HCT116 (cell line): ENCODE results near the gene GLP2R. TPM values are rescaled to one million over a fixed set of nuclear protein-coding genes. Genes with fewer than 3 reads are reported as not detected.
A peak's percentile ranks its signal among the peaks of the same experiment; 100 is the strongest.

Experiments
- ATAC-seq: fragments of 200-7000 bp; cut with Tn5 transposase; 2 replicates; pipeline ENCODE4 v1.9.1; 2020; ENCODE audit warnings: mild to moderate bottlenecking, moderate library complexity
- BruUV-seq: library from RNA; stranded (reverse); fragments of 400-500 nt; replicated peaks from 2 replicates; lab custom pipeline; 2021; lab: Mats Ljungman, UMichigan
- CTCF ChIA-PET: fragments of 300-600 bp; sonication (Branson Sonifier 250); formaldehyde crosslinking; loops from one replicate; lab custom pipeline; 2021; ENCODE audit warnings: antibody characterized with exemption; lab: Charles Lee
- POLR2A ChIA-PET: fragments of 300-600, 350-600 bp; sonication (Branson Sonifier 250); formaldehyde crosslinking; loops from one replicate; lab custom pipeline; 2021; ENCODE audit warnings: antibody characterized with exemption; lab: Charles Lee
- RAD21 ChIA-PET, 2 experiments: fragments of 300-600 bp; sonication (Branson Sonifier 250); formaldehyde crosslinking; loops; one replicate each; lab custom pipeline; 2023; ENCODE audit warnings: low total read pairs in 2 of 2; ENCODE audit not compliant: uncharacterized antibody in 2 of 2, unreplicated experiment in 2 of 2, low non-redundant PET in 1 of 2; lab: Charles Lee
- DNase-seq: peaks from one replicate; pipeline ENCODE4 v3.0.0-alpha.2; 2010; ENCODE audit warnings: low read depth, low spot score
- H2AFZ ChIP-seq: fragments of 200-600 bp; shearing (Covaris generic), sonication (generic); 2 replicates; pipeline ENCODE4 v1.6.1; 2017; ENCODE audit warnings: low read depth, mixed run types, mixed read lengths, antibody characterized with exemption, low read length; ENCODE audit not compliant: poor library complexity, severe bottlenecking
- H3K27ac ChIP-seq: 2 replicates; pipeline ENCODE4 v1.5.1; 2012; ENCODE audit warnings: low read depth, low read length
- H3K27me3 ChIP-seq: fragments of 200-600 bp; sonication (generic); 2 replicates; pipeline ENCODE4 v1.6.1; 2016; ENCODE audit warnings: mixed run types, low read length, mixed read lengths; ENCODE audit not compliant: insufficient read depth
- H3K36me3 ChIP-seq, 2 experiments: fragments of 200-500 bp in 1 of 2; fragments of 200-600 bp in 1 of 2; sonication (Bioruptor generic) in 1 of 2; sonication (generic) in 1 of 2; 2 replicates each; pipeline versions ENCODE4 v1.5.1 to v1.6.1; 2014 to 2016; ENCODE audit warnings: low read length in 2 of 2, inconsistent platforms in 1 of 2, mixed read lengths in 1 of 2, mixed run types in 1 of 2; ENCODE audit not compliant: insufficient read depth in 2 of 2, control insufficient read depth in 1 of 2
- H3K4me1 ChIP-seq, 2 experiments: fragments of 200-600 bp in 1 of 2; sonication (generic) in 1 of 2; 2 replicates each; pipeline versions ENCODE4 v1.5.1 to v1.6.1; 2012 to 2017; ENCODE audit warnings: low read length in 2 of 2, inconsistent platforms in 1 of 2, mild to moderate bottlenecking in 1 of 2, mixed read lengths in 1 of 2, mixed run types in 1 of 2, moderate library complexity in 1 of 2; ENCODE audit not compliant: insufficient read depth in 2 of 2, control insufficient read depth in 1 of 2
- H3K4me2 ChIP-seq: fragments of 200-600 bp; sonication (generic); 2 replicates; pipeline ENCODE4 v1.6.1; 2017; ENCODE audit warnings: mixed run types, low read length, mixed read lengths
- H3K4me3 ChIP-seq, 2 experiments: fragments of 200-600 bp in 1 of 2; sonication (generic) in 1 of 2; replicated peaks in 1 of 2; 2 replicates each; pipeline ENCODE4 v1.5.1; 2011 to 2016; ENCODE audit warnings: low read length in 2 of 2, control low read depth in 1 of 2, low read depth in 1 of 2, mild to moderate bottlenecking in 1 of 2, mixed read lengths in 1 of 2, mixed run types in 1 of 2
- H3K79me2 ChIP-seq: fragments of 200-600 bp; sonication (generic); 2 replicates; pipeline ENCODE4 v1.6.1; 2017; ENCODE audit warnings: mild to moderate bottlenecking, mixed run types, low read length, moderate library complexity, mixed read lengths; ENCODE audit not compliant: insufficient read depth
- H3K9ac ChIP-seq: fragments of 200-600 bp; sonication (generic); 2 replicates; pipeline ENCODE4 v1.6.1; 2016; ENCODE audit warnings: low read length, mixed read lengths
- H3K9me2 ChIP-seq: fragments of 200-600 bp; sonication (generic), shearing (Covaris generic); 2 replicates; pipeline ENCODE4 v1.6.1; 2017; ENCODE audit warnings: mixed run types, mild to moderate bottlenecking, moderate library complexity; ENCODE audit not compliant: insufficient read depth
- H3K9me3 ChIP-seq, 2 experiments: fragments of 200-500 bp in 1 of 2; fragments of 200-600 bp in 1 of 2; sonication (Bioruptor generic) in 1 of 2; sonication (generic) in 1 of 2; 2 replicates each; pipeline ENCODE4 v1.6.1; 2014 to 2017; ENCODE audit warnings: low read length in 2 of 2, mixed read lengths in 2 of 2, inconsistent platforms in 1 of 2, low read depth in 1 of 2, mild to moderate bottlenecking in 1 of 2, mixed run types in 1 of 2, moderate library complexity in 1 of 2; ENCODE audit not compliant: control insufficient read depth in 1 of 2, insufficient read depth in 1 of 2
- H4K20me1 ChIP-seq: fragments of 200-600 bp; sonication (generic), shearing (Covaris generic); 2 replicates; pipeline ENCODE4 v1.6.1; 2017; ENCODE audit warnings: mixed run types, mild to moderate bottlenecking, moderate library complexity; ENCODE audit not compliant: insufficient read depth
- ATF3 ChIP-seq: IDR thresholded peaks from 2 replicates; pipeline ENCODE4 v1.6.1; 2012
- CBX3 ChIP-seq: IDR thresholded peaks from 2 replicates; pipeline ENCODE4 v1.6.1; 2012; ENCODE audit warnings: low read depth
- CEBPB ChIP-seq: IDR thresholded peaks from 2 replicates; pipeline ENCODE4 v1.6.1; 2012; ENCODE audit warnings: low read depth
- CTCF ChIP-seq, 3 experiments: fragments of 200-600 bp in 1 of 3; sonication (generic) in 1 of 3; IDR thresholded peaks in 2 of 3; conservative IDR thresholded peaks in 1 of 3; 2 replicates each; pipeline ENCODE4 v1.5.1; 2012 to 2017; ENCODE audit warnings: low read depth in 2 of 3, low read length in 2 of 3, antibody characterized with exemption in 1 of 3, borderline replicate concordance in 1 of 3, control low read depth in 1 of 3, mild to moderate bottlenecking in 1 of 3, mixed read lengths in 1 of 3, mixed run types in 1 of 3, moderate library complexity in 1 of 3; ENCODE audit not compliant: insufficient read depth in 1 of 3
- EZH2 ChIP-seq: fragments of 200-600 bp; sonication (generic); IDR thresholded peaks from 2 replicates; pipeline ENCODE4 v1.6.1; 2017; ENCODE audit warnings: antibody characterized with exemption, mixed run types
- EZH2phosphoT487 ChIP-seq: fragments of 200-600 bp; IDR thresholded peaks from 2 replicates; pipeline ENCODE4 v1.6.1; 2018; ENCODE audit warnings: antibody characterized with exemption, borderline replicate concordance
- MAX ChIP-seq: IDR thresholded peaks from 2 replicates; pipeline ENCODE4 v1.6.1; 2012
- POLR2A ChIP-seq: IDR thresholded peaks from 2 replicates; pipeline ENCODE4 v1.7.0; 2011; ENCODE audit warnings: borderline replicate concordance; ENCODE audit not compliant: insufficient read depth, insufficient read length; ENCODE audit errors: extremely low read depth
- RAD21 ChIP-seq: IDR thresholded peaks from 2 replicates; pipeline ENCODE4 v1.6.1; 2012; ENCODE audit warnings: low read depth, mild to moderate bottlenecking
- SRF ChIP-seq: IDR thresholded peaks from 2 replicates; pipeline ENCODE4 v1.6.1; 2012; ENCODE audit warnings: low read depth
- TCF7L2 ChIP-seq: IDR thresholded peaks from 2 replicates; pipeline ENCODE4 v1.7.0; 2011; ENCODE audit warnings: borderline replicate concordance, inconsistent platforms; ENCODE audit not compliant: insufficient read depth, insufficient read length; ENCODE audit errors: extremely low read depth
- YY1 ChIP-seq: IDR thresholded peaks from 2 replicates; pipeline ENCODE4 v1.6.1; 2011; ENCODE audit warnings: low read length, low read depth, moderate library complexity, mild to moderate bottlenecking; ENCODE audit not compliant: insufficient replicate concordance; ENCODE audit errors: extremely low read depth
- ZFX ChIP-seq: fragments of 450-650 bp; IDR thresholded peaks from 2 replicates; pipeline ENCODE4 v1.6.1; 2017
- ZNF274 ChIP-seq: fragments of 200-500 bp; sonication (Bioruptor generic); IDR thresholded peaks from 2 replicates; pipeline ENCODE4 v1.6.1; 2014; ENCODE audit warnings: mild to moderate bottlenecking, low read depth, low read length, inconsistent platforms
- intact Hi-C: fragments of 100-400 bp; cut with micrococcal nuclease; formaldehyde crosslinking; loops from 2 replicates; pipeline ENCODE4 v1.10.0; 2022
- total RNA-seq: library from RNA; stranded (reverse); gene quantifications from one replicate; pipeline ENCODE4 v1.2.1, GENCODE V29; 2021; ENCODE audit not compliant: unreplicated experiment

Gene GLP2R
- total RNA-seq, 1 experiment from 2014 or later, result not detected

GRCh38 chr17:9839433-9839832, 13.7 kb downstream of the GLP2R start:
- ChIA-PET CTCF (no interaction called here), RAD21 (no interaction called here), POLR2A (no interaction called here)
- H3K4me2 ChIP-seq, result no peak overlapping the region
- H4K20me1 ChIP-seq, result no peaks in the 10 kb centered on the region
- peaks cover 12% of the 10 kb centered on the region for H3K27me3 ChIP-seq
- ATAC-seq (peak; percentile 80), DNase-seq (no peak)
- no peak overlapping the region for H3K27ac ChIP-seq
- intact Hi-C loops, result no loop called here
- H3K9me2 ChIP-seq, result no peaks in the 10 kb centered on the region
- no peak overlapping the region for H3K4me3 ChIP-seq
- no peak overlapping the region for H2AFZ ChIP-seq
- TF ChIP-seq CTCF (IDR thresholded peaks at IDR 0.05 in 2 of 3, conservative IDR thresholded peaks at IDR 0.05 in 1 of 3; ENCODE audit: borderline replicate concordance in 1 of 3, insufficient read depth in 1 of 3, low read depth in 2 of 3, low read length in 2 of 3) (peak in 2 of 3 experiments; percentile 46 to 57; a peak in 4 of 6 replicates), SRF (no peak), POLR2A (no peak), YY1 (no peak), CBX3 (no peak), ATF3 (no peak), ZNF274 (no peak), ZFX (no peak), EZH2 (no peak), EZH2phosphoT487 (no peak), CEBPB (no peak), RAD21 (peak; percentile 26; the same call in 1 of the 2 replicates), MAX (no peak), TCF7L2 (no peak)
- peaks cover 5 to 20% of the 10 kb centered on the region in 2 experiments for H3K4me1 ChIP-seq
- no peaks in the 10 kb centered on the region for H3K79me2 ChIP-seq
- H3K9ac ChIP-seq, result no peak overlapping the region
- H3K36me3 ChIP-seq, result no peaks in the 10 kb centered on the region
- BruUV-seq, result no TSS peak
- no peaks in the 10 kb centered on the region for H3K9me3 ChIP-seq
